Fibroblast of gingiva (primary cell): ENCODE measurements around the gene FAM107B.

Experiments
- DNase-seq: peaks from one replicate; pipeline ENCODE4 v3.0.0-alpha.2; 2011; ENCODE audit warnings: low read depth

Gene FAM107B

DNA sequence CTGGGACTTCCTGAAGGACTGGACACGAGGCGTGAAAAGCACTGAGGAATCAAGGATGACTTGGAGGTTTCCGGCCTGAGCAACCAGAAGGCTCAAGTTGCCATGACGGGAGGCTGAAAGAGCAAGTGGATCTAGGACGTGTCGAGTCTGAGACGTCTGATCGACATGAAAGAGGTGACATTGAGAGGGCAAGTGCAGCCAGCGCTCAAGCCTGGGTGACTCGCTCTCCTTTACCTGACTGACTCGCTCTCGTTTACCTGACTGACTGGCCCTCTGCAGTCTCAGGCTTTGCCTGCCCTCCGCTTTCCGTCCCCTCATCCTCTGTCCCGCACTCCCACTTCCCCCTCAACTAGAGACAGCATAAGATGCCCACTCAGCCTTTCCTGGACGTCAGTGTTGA is 241.4 kb downstream of the FAM107B start:
- no peak for DNase-seq

DNA sequence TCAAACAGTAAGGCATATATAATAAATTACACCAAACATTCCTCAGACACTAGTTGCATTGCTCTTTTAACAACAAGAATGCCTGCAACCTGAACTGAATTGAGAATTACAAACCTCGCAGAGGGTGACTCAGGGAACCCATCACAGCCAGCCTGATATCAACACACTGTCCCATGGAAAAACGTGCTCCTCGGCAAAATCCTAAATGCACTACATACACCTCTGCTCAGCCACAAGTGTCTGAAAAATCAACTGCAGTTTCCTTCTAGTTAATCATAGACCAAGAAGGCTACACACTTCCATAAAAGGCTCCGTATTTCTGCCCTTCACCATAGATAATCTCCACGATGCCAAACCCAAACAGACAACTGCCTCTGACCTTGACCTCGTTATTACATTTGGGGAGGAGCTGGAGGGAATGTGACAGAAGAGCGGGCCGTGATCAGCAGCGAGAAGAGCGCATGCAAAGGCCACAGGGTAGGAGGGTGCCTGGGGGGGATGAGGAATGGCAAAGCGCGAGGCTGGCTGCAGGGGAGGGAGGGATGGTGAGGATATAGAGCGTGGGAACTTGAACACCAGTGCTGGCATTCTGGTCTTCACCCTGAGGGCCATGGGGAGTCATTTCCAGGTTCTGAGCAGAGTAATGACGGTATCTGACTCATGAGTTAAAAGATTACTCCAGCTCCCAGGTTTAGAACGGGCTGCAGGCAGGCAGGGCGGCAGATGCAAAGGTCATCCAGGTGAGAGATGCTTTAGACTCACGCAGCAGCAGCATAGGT is 242.0 kb downstream of the FAM107B start:
- no peak for DNase-seq

DNA sequence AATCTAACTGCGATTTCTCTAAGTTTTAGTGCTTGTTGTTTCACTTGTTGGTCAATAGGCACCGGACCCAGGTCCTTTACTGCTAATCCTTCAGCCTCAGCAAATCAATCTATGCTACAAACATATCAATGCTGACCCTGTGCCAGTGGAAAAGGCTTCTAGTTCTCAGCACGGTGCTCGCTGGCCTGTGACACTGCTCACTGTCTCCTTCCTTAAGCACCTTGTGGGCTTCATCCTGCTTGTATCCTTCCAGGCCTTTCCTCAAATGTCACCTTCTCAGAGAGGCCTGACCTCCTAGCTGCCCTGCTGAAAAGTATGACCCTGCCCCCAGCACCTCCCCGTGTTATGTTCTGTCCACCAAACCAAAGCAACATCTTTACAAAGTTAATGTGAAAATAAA is 242.7 kb downstream of the FAM107B start:
- no peak for DNase-seq

DNA sequence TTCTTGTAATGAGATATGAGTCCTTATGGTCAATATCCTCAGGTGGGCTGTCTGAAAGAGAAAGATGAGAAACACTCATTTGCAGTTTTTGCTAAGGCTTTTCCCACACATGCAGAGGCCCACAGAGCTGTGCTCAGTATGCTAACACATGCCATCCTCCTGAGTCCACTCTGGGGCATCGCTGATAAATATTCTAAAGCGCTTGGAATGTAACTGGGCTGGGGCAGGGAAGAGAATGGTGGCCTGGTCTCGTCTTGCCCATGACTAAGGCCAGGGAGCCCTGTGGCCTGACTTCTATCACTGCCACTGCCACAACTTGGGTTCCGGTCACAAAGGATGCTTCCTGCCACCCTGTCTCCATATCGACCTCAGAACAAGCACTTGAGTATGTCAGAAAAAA is 244.2 kb downstream of the FAM107B start:
- no peak for DNase-seq

DNA sequence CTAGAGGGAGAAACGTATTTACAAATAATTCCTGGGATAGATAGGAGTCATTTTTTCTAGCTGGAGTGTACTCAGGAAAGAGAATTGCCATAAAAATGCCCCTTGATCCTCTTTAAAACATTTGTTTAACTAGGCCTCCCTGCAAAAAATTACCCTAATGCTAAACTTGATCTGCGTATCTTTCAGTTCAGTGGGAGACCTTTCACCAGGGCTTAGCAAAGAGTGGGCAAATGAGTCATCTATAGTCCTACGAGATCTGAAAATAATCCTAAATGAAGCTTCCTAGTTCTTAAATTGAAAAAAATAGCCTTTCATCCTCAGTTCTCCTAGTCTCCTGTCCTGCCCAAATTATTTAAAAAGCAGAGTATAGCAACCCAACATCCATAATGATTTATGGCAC is 245.3 kb downstream of the FAM107B start:
- DNase-seq: no peak

DNA sequence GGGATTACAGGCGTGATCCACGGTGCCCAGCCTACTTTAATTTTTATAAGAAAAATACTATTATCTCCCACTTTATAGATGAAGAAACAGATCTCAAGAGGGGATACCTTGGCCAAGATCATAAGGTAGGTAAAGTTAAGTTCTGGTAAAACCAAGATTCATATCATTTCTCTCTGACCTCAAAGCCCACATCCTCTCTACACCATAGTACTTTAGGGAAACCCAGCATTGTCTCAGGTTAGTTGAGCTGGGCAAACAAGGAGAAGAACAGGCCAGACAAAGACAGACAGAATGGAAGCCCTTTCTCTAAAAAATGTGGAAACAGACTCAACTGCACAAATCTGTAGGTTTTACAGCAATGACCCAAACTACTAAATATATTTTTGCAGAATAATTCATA is 246.2 kb downstream of the FAM107B start:
- no peak for DNase-seq

DNA sequence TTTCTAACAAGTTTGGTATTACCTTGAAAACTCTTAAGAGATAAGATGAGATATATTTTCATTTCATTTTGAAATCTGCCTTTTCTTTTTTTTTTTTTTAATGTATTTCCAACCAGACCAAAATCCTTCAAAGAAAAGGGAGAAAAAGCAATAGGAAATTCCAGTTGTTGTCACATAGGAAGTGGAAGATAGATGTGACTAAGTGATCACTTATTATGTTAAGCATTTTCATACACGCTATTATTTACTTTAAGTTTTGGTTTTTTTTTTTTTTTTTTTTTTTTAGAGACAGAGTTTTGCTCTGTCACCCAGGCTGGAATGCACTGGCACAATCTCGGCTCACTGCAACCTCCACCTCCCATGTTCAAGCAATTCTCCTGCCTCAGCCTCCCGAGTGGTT is 246.8 kb downstream of the FAM107B start:
- DNase-seq: no peak

DNA sequence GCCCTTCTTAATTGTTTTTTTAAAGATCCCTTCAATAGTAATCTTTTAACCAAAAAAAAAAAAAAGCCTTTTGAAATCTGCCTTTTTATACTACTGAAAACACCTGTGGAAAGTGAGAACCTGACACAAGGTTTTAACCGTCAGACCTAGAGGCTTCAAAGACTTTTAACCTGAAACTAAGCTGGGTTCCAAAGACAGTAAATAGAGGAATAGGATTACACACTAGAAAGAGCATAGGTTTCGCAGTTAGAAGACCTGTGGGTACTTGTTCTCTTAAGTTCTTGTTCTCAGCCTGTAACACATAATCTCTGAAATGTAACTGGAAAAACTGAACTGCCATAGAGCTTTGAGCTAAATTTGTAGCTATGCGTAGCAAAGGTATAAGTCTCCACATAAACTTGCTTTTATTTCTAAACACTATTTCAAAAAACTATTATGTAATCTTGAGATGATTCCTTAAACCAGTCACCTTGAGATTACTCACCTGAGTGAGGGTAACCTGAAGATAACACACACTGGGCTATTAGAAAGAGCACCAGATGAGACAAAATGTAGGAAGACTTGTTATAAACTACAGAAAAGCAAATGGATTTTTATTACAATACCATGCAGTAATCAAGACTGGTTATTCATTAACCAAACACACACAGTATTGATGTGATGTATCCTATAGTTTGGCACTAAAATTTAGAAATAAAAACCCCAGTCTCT is 247.4 kb downstream of the FAM107B start:
- DNase-seq: no peak

DNA sequence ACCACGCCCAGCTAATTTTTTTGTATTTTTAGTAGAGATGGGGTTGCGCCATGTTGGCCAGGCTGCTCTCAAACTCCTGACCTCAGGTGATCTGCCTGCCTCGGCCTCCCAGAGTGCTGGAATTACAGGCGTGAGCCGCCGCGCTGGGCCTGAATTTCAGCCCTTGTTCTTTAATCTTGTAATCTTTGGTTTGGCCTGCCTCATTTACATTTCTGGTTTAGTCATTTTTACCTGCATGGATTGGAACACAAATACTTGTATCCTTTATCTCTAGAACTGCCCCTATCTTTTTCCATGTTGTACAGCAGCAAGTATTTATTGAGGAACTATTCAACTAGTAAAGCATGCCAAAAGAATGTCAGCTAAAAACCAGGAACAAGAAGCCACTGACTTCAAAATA is 248.4 kb downstream of the FAM107B start:
- no peak for DNase-seq

DNA sequence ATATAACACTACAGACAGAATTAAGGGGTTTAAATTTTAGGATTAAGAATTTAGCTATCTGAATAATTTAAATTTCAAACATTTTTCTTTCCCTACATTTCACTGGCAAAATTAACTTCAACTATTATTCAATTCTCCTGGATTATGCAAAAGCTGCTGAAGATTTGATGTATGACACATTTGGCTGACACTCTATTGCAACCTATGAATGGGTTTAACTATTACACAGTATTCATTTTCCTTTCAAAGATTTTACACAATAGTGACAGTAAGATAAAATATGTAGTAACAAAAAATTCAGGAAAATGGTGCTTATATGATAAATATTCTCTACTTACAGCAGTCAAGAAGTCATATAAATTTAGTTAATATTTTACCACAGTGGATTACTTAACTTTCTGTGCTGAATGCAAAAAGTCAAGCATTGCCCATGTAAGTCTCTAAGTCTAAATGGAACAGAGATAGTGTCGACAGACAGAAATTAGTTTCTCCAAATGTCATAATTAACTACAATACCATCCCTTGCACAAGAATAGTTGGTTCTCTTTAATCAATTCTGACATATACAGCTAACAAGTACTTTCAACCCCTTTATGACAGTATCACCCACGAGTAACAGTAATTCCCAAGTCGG is 249.9 kb downstream of the FAM107B start:
- no peak for DNase-seq

DNA sequence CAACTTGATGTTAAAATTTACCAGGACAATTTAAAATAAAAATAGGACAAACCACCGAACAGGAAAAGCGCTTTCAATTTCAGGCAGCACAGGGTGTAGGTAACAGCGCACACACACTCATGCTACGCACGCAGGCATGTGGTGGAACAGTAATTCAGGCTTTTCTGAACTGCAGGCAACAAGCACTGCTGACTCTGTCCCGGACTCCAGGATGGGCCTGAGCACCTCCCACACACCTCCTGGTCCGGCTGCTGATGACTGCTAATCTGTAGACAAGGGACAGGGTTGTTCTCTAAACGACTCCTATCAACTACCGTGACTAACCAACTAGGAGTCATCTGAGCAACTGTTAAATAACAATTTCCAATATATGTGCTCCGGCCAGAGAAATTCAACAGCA is 251.4 kb downstream of the FAM107B start:
- DNase-seq: no peak

DNA sequence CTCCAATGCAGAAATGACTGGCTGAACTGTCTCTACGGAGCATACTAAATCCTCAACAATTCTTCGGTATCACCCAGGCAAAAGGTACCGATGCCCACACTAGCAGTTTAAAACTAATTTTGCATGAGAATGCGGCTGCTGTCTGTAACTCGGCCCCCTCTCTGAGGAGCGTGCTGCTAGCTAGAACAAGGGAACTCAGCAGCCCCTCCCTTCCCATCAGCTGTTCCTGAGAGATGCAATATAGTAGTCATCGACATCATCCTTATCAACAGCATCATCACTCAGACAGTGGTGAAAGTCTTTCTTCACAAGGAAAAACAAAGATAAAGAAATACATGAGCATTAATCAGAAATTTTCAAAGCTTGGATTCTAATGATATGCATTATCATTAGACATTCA is 254.9 kb downstream of the FAM107B start:
- no peak for DNase-seq

DNA sequence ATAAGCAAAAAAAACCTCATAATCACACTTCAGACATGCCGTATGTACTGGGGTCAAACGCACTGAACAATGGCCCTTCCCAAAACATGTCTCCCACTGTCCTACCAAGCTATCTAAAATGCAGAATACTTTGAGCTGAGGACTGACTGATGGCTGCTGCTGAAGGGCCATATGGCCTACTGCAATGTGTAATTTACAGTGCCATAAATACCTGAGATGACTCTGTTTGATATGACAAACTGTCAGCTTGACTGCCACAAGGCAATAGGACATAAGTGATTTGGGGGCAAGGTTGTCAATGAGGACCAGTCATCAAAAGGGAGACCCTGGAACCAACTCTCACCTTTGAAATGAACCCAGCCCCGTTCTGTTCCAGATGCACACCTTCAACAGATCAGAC is 256.5 kb downstream of the FAM107B start:
- no peak for DNase-seq

DNA sequence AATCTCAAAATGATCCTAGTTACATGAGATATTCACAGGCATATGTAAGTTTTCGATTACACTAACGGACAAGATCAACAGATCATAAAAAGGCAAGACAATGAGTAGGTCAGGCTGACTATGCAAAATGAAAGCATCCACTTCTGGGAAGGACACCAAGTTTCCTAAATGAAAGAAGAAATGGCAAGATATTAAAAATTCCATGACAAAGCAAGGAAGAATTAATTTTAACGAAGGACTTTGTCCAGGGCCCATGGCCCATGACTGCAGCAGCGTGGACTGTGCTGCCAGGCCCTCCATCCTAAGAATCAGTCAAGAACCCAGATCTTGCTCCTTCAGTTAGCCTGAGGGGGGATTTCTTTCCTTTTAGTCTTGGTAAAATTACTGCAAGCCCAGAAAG is 261.6 kb downstream of the FAM107B start:
- peak; percentile 75 for DNase-seq

DNA sequence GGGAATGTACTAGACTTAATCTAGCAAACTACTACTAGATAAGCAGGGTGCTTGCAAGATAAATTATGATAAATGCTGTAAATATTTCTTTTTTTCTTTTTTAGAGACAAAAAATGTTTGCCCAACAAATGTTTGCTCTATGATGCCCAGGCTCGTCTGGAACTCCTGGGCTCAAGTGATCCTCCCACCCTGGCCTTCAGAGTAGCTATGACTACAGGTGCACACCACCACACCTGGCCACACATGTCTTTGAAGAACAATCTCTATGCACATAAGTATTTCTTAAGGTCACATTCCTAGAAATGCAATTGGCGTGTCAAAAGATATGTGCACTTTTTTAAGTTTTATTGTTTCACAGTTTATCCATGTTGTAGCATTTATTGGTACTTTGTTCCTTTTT is 264.4 kb downstream of the FAM107B start:
- DNase-seq: no peak

DNA sequence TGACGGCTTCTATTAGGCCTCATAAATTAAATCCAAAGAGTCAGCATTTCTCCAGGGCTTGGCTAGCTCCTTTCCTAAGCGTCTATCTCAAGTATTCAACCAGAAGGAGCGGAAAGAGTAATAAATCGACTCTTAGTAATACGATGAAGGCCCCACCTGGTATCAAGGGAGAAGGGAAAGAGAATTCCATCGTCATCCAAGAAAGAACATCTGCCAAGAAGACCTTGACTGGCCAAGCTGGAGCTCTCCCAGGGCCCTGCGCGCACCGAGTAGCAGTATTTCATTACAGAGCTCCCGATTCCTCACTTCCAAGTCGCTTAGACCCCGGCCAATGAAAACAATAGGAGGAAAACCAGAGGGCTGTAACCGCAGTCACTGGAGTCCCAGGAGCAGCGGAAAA is 266.0 kb downstream of the FAM107B start:
- no peak for DNase-seq

DNA sequence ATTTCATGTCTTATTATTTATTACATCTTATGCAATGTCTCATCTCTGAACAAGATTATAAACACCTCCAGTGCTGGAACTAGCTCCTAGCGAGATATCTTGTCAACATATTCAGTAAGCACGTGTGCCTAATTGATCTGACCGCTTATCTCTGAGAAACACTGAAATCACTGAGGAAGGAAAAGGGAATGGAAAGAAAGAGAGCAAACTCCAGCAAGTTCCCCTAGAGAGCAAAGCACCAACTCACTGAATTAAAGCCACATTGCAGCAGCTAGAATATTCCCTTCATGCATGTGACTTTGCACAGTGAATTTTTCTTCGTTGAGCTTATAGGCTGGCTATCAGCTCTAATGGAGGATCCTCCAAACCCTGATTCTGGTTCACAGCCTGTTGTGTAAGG is 266.9 kb downstream of the FAM107B start:
- DNase-seq: no peak

DNA sequence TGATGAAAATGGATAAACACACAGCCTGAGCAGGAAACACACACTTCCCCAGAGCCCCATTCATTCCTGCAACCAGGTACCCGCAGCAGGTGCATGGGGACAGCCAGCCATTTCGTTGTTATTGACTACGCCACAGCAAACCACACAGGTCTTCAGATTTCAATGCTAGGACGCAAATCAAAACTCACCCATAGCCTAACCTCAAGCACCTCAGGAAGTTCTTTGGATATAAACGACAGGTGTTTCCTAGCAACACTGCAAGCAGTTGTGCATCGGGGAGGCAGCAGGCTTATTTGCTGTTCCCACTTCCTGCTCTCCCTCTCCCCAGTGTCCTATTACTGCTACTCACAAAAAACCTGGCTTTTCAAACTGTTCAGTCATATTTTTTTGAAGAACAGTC is 267.5 kb downstream of the FAM107B start:
- no peak for DNase-seq

DNA sequence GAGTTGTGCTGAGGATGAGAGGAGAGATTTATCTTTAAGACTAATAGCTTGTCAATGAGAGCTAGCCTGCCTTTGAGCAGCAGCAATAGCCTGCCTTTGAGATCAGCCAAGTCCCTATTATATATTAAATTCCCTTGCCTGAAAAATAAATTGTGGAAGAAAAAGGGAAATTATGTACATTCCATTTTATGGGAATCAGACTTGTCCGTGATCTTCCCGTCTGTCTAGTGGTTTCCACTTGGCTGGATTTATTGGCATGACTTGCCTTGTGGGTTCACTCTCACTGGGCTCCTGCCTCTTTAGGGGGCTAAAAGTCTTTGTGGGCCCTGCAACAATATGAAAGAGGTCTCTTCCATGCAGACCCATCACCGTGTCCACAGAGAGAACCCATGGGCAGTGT is 272.3 kb downstream of the FAM107B start:
- DNase-seq: no peak

DNA sequence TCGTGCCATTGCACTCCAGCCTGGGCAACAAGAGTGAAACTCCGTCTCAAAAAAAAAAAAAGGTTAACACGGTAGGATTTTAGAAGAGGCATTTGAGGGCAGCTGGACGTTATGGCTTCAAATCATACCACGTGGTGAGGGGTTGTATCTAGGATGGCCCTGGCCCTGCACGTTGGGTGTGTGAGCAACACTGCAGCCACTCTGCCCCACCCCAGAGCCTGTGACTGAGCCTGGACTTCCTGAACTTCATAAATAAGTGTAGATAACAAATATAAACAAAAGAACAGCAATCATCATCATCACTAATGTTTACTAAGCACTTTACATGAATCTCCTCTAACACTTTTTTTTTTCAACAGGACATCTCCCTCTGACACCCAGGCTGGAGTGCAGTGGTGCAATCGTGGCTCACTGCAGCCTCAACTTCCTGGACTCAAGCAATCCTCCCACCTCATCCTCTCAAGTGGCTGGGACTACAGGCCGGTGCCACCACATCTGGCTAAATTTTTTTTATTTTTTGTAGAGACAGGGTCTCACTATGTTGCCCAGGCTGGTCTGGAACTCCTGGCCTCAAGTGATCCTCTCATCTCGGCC is 274.4 kb downstream of the FAM107B start:
- no peak for DNase-seq

DNA sequence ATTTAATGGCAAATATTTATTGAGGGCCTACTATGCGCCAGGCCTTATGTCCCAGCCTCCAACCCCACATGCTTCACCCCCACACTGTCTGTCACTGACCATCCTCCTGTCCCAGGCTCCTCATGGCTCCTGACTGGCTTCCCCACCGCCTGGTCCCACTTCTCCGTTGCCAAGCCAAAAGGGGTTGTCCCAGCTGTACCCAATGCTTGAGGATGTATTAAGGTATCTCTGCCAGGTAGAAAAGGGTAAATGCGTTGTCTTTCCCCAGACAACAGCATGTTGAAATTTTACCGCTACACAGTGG is 275.1 kb downstream of the FAM107B start:
- DNase-seq: no peak

DNA sequence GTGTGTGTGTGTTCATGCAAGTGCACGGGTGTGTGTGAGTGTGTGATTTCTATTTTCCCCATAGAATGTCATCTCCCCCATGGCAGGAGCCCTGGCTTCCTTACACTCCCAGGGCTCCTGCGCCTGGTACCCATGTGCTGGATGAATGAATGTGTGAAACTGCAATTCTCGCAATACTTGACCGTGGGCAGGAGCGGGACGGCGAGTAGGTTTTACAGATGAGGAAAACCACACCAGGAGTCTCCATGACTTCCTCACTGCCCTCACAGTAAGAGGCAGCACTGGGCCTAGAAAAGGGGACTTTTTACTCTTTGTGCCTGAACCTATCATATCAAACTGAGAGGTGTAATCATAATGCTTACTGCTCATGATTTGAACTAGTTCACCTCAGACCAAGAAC is 276.4 kb downstream of the FAM107B start:
- no peak for DNase-seq

DNA sequence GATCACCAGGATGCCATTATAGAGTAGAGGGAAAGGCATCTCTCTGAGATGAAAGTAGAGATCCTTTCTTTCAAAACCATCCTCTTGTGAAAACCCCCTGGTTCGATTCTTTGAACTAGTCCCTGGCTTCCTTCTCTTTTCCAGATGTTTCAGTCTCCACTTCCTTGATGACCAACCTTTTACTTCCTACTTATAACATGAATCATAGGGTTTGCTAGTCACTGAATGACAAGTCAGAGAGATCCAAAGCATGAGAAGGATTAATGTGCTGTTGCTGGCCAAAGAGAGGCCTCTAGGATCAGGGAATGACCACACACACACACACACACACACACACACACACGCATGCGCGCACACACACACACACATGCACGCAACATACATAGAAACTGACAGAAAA is 282.9 kb downstream of the FAM107B start:
- DNase-seq: no peak
